Cardiac muscle cell (in vitro differentiated cells and primary cell): ENCODE results near the gene HBA2. TPM values are rescaled to one million over a fixed set of nuclear protein-coding genes. Genes with fewer than 3 reads are reported as not detected.

ENCODE experiments used
- DNase-seq, 2 donors: peaks; one replicate each; pipeline versions ENCODE4 v3.0.0 to v3.0.0-alpha.2; 2010 to 2017; ENCODE audit warnings: low read depth in 1 of 2, low spot score in 1 of 2
- H3K27ac ChIP-seq: fragments of 200-600 bp; sonication (generic); 2 replicates; pipeline ENCODE4 v1.5.1; 2016
- H3K27me3 ChIP-seq: fragments of 200-600 bp; sonication (generic); 2 replicates; pipeline ENCODE4 v1.6.0; 2016; ENCODE audit warnings: control low read depth
- H3K36me3 ChIP-seq: fragments of 200-600 bp; sonication (generic); 2 replicates; pipeline ENCODE4 v1.5.1; 2016; ENCODE audit warnings: control low read depth
- H3K4me1 ChIP-seq: fragments of 200-600 bp; sonication (generic); 2 replicates; pipeline ENCODE4 v1.8.1; 2017; ENCODE audit warnings: low read depth, mild to moderate bottlenecking, mixed run types
- H3K4me3 ChIP-seq: fragments of 200-600 bp; sonication (generic); 2 replicates; pipeline ENCODE4 v1.5.1; 2016; ENCODE audit warnings: mild to moderate bottlenecking
- H3K9me3 ChIP-seq: fragments of 200-600 bp; sonication (generic); 2 replicates; pipeline ENCODE4 v1.5.1; 2017; ENCODE audit warnings: low read depth, mild to moderate bottlenecking, control low read depth
- CTCF ChIP-seq: IDR thresholded peaks from 2 replicates; pipeline ENCODE4 v1.5.1; 2012; ENCODE audit warnings: low read depth, mild to moderate bottlenecking, low read length
- polyA plus RNA-seq: library from polyadenylated mRNA; unstranded; fragments of >200 nt; fragmentation: Nextera tagmentation; extraction: Ambion mirVana; gene quantifications from 2 replicates; pipeline ENCODE4 v1.2.1, GENCODE V29; 2016
- total RNA-seq: library from RNA; depleted of rRNA; stranded (reverse); fragments of >200 nt; gene quantifications from 2 replicates; pipeline ENCODE4 v1.2.3, GENCODE V29; 2016

The HBA2 gene
- total and polyA plus RNA-seq, 2 experiments from 2014 or later = 1.3 TPM; not detected in 1

DNA sequence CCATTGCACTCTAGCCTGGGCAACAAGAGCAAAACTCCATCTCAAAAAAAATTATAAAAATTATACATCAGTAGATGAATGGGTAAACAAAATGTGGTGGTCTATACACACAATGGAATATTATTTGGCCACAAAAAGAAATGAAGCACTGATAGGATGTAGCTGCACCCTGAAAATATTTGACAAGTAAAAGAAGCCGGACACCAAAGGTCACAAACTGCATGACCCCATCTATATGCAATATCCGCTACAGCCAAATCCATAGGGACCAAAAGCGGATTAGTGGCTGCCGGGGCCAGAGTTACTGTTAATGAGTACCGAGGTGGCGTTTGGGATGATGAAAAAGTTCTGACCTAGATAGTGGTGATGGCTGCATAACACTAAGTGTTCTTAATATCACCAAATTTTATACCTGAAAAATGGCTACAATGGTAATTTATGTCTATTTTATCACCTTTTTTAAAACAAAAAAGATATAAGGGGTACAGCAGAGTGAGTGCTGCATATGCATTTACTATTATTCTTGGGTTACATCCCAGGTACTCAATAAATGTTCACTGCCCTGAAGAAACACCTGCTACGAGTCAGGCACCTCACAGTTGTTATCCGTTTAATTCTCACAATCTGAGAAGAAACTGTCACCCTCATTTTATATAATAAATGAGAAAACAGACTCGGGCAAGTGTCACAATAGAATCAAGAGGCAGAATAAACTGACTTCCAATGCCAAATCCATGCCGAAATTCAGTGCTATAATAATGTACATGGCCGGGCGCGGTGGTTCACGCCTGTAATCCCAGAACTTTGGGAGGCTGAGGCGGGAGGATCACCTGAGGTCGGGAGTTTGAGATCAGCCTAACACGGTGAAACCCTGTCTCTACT lies 6.8 kb downstream of the HBA2 start:
- Histone ChIP-seq H3K36me3 (no peaks in the 10 kb centered on the region), H3K9me3 (no peaks in the 10 kb centered on the region), H3K4me3 (no peak overlapping the region), H3K27ac (no peak overlapping the region), H3K27me3 (peaks cover 53% of the 10 kb centered on the region), H3K4me1 (no peaks in the 10 kb centered on the region)
- DNase-seq = no peak
- no peak for TF ChIP-seq CTCF

DNA sequence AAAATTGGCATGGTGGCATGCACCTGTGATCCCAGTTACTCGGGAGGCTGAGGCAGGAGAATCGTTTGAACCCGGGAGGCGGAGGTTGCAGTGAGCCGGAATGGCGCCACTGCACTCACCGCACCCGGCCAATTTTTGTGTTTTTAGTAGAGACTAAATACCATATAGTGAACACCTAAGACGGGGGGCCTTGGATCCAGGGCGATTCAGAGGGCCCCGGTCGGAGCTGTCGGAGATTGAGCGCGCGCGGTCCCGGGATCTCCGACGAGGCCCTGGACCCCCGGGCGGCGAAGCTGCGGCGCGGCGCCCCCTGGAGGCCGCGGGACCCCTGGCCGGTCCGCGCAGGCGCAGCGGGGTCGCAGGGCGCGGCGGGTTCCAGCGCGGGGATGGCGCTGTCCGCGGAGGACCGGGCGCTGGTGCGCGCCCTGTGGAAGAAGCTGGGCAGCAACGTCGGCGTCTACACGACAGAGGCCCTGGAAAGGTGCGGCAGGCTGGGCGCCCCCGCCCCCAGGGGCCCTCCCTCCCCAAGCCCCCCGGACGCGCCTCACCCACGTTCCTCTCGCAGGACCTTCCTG lies 7.5 kb downstream of the HBA2 start, which contains the start of gene HBQ1:
Gene HBQ1, plus strand, starts transcription at position 359 of the 575 bp plus-strand sequence. Its CDS starts 28 bp downstream, at position 387.
- peaks cover 46% of the 10 kb centered on the region for H3K27me3 ChIP-seq
- TF ChIP-seq CTCF = peak; percentile 45

DNA sequence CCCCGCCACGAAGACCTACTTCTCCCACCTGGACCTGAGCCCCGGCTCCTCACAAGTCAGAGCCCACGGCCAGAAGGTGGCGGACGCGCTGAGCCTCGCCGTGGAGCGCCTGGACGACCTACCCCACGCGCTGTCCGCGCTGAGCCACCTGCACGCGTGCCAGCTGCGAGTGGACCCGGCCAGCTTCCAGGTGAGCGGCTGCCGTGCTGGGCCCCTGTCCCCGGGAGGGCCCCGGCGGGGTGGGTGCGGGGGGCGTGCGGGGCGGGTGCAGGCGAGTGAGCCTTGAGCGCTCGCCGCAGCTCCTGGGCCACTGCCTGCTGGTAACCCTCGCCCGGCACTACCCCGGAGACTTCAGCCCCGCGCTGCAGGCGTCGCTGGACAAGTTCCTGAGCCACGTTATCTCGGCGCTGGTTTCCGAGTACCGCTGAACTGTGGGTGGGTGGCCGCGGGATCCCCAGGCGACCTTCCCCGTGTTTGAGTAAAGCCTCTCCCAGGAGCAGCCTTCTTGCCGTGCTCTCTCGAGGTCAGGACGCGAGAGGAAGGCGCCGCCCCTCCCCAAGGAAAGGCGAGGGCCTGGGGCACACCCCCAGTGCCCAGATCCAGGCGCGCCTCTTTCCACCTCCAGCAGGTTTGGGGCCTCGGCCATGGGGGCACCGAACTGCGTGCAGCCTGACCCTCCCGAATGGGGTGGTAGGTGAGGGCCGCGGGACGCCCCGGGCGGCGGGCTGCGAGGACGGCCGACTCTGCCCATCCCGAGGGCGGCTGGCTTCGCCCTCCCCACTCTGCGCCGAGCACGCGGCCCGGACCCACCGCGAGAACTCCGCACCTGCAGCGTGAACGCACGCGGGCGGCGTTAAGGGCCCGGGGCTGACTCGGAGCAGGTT lies 8.2 kb downstream of the HBA2 start:
- Histone ChIP-seq H3K4me1 (no peaks in the 10 kb centered on the region), H3K4me3 (peak overlapping the region; percentile 17), H3K36me3 (no peaks in the 10 kb centered on the region), H3K27ac (no peak overlapping the region), H3K27me3 (peaks cover 38% of the 10 kb centered on the region), H3K9me3 (no peaks in the 10 kb centered on the region)
- no peak for TF ChIP-seq CTCF
- DNase-seq = peak; percentile 66 to 86

More for the DNA sequence above, 7.5 kb downstream of the HBA2 start, which contains the start of gene HBQ1:
- peak; percentile 45 to 82 for DNase-seq
- H3K36me3 ChIP-seq = no peaks in the 10 kb centered on the region
- no peaks in the 10 kb centered on the region for H3K4me1 ChIP-seq
- peak within 1 kb of the TSS; percentile 17 for H3K4me3 ChIP-seq
- no peak within 1 kb of the TSS for H3K27ac ChIP-seq
- no peaks in the 10 kb centered on the region for H3K9me3 ChIP-seq

DNA sequence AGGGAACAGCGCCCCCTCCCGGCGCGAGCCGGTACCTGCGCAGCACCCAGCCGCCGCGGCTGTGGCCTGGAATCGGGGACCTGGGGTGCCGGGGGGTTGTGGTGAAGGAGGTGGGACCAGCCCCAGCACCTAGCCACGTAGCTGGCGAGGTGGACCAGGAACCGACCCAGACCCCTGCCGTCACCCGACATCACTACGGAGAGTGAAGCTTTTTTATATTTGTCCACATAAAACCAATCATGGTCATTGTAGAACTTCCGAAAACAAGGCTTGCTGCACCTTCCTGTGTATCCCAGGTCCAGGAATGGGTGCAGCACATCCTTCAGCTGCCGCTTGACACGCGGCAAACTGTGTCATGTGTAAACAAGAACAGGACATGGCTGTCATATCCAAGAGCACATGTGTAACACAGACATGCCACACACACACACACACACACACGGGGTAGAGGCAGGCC lies 8.9 kb downstream of the HBA2 start:
- peak in 1 of 2 donors; percentile 24 for DNase-seq

More for the DNA sequence above, 8.9 kb downstream of the HBA2 start:
- H3K27ac ChIP-seq = no peak overlapping the region
- H3K4me3 ChIP-seq = no peak overlapping the region
- peaks cover 33% of the 10 kb centered on the region for H3K27me3 ChIP-seq
- peak; percentile 90 for TF ChIP-seq CTCF
- H3K9me3 ChIP-seq = no peaks in the 10 kb centered on the region
- H3K4me1 ChIP-seq = no peaks in the 10 kb centered on the region
- H3K36me3 ChIP-seq = no peaks in the 10 kb centered on the region
